Thyroid gland (tissue), 4 donors: ENCODE data around the gene CACNA1S. TPM values are rescaled to one million over a fixed set of nuclear protein-coding genes. Genes with fewer than 3 reads are reported as not detected.

Experiments
- DNase-seq, 2 donors: peaks; one replicate each; pipeline ENCODE4 v3.0.0-alpha.2; 2019
- H3K27ac ChIP-seq, 3 donors: fragments of 200-600 bp; sonication (generic); 1 replicate in 2 of 3; 2 replicates in 1 of 3; pipeline ENCODE4 v1.5.1; 2016 to 2019; ENCODE audit warnings: mild to moderate bottlenecking in 1 of 3, moderate library complexity in 1 of 3
- H3K27me3 ChIP-seq: fragments of 200-600 bp; sonication (generic); one replicate; pipeline ENCODE4 v1.5.1; 2019
- H3K36me3 ChIP-seq, 2 donors: fragments of 200-600 bp; sonication (generic); one replicate each; pipeline ENCODE4 v1.5.1; 2016 to 2019
- H3K4me1 ChIP-seq, 2 donors: fragments of 200-600 bp; sonication (generic); one replicate each; pipeline ENCODE4 v1.5.1; 2017 to 2019
- H3K4me3 ChIP-seq, 3 donors: fragments of 200-600 bp; sonication (generic); replicated peaks in 1 of 3; 1 replicate in 2 of 3; 2 replicates in 1 of 3; pipeline ENCODE4 v1.5.1; 2016; ENCODE audit warnings: mild to moderate bottlenecking in 1 of 3
- H3K9me3 ChIP-seq: fragments of 200-600 bp; sonication (generic); one replicate; pipeline ENCODE4 v1.5.1; 2017
- CTCF ChIP-seq, 6 experiments: fragments of 200-600 bp in 3 of 6; fragments of 450-650 bp in 3 of 6; sonication (generic) in 3 of 6; IDR thresholded peaks; one replicate each; pipeline ENCODE4 v1.5.1; 2016 to 2019; ENCODE audit warnings: antibody characterized with exemption in 6 of 6, mild to moderate bottlenecking in 2 of 6, inconsistent platforms in 1 of 6, moderate library complexity in 1 of 6
- POLR2A ChIP-seq, 2 donors: fragments of 450-650 bp; IDR thresholded peaks; one replicate each; pipeline ENCODE4 v1.6.1; 2017; ENCODE audit warnings: antibody characterized with exemption in 2 of 2, mild to moderate bottlenecking in 2 of 2, moderate library complexity in 1 of 2
- WGBS, 2 donors: methylation state at CpG; one replicate each; pipeline ENCODE4 v1.1.5; 2017; 5-methylcytosine and 5-hydroxymethylcytosine counted together
- intact Hi-C: fragments of 100-400 bp; cut with DNase I; formaldehyde crosslinking; loops from one replicate; pipeline ENCODE4 v1.15.1; 2023
- total RNA-seq, 4 donors: library from RNA; depleted of rRNA; stranded (reverse); fragments of >200 nt; gene quantifications; one replicate each; pipeline ENCODE4 v1.2.3, GENCODE V29; 2016

The CACNA1S gene
- total RNA-seq, 4 donors from 2014 or later: not detected

DNA sequence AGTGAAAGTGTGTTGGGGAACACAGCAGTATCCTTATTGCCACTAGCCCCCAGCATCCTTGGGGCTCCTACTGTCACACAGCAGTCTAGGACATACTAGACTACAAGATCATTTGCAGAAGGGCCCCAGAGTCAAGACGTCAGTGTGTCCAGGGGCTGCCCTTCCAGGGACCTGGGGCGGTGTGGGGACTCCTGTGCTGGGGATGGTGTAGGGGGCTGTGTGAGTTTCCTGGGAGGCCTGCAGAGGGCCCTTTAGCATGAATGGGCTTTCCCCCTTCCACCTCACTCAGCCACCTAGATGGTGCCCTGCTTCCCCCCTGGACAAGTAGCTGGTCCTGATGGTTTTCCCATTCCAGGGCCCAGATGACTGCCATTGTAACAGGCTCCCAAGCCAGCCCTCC lies 71.2 kb downstream of the CACNA1S start:
- no peak for DNase-seq
- Histone ChIP-seq H3K9me3 (no peaks in the 10 kb centered on the region), H3K36me3 (no peaks in the 10 kb centered on the region), H3K27ac (no peak overlapping the region), H3K4me3 (no peak overlapping the region), H3K4me1 (peaks cover 0 to 4% of the 10 kb centered on the region in 2 donors), H3K27me3 (no peaks in the 10 kb centered on the region)
- TF ChIP-seq POLR2A (IDR thresholded peaks at IDR 0.05): no peak
- TF ChIP-seq CTCF (IDR thresholded peaks at IDR 0.05): no peak
- intact Hi-C loops: no loop called here
- WGBS, 2 donors: no CpG with 5 or more reads among the region's 2 CpGs

DNA sequence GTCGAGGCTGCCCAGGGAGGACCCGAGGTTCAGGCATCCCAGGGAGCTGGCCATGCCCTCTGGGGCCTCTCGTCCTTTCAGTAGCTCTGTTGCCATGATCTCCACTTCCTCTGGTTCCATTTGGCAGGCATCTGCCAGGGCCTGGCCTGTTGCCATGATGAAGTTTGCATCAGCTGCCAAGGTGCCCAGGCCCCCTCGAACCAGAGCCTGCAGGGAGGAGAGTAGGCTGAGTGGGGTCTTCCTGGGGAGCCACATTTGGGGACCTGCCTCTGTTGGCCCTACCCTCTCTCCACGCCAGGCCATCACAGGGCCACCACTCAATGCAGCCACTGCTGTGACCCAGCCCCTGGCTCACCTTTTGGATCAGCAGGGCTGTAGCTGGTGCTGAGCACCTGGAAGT lies 72.3 kb downstream of the CACNA1S start:
- no peak for TF ChIP-seq POLR2A (IDR thresholded peaks at IDR 0.05)
- no peak for TF ChIP-seq CTCF (IDR thresholded peaks at IDR 0.05)
- no peak overlapping the region for H3K4me3 ChIP-seq
- no peaks in the 10 kb centered on the region for H3K36me3 ChIP-seq
- H3K27me3 ChIP-seq: no peaks in the 10 kb centered on the region
- peaks cover 0 to 4% of the 10 kb centered on the region in 2 donors for H3K4me1 ChIP-seq
- DNase-seq: no peak
- no peak overlapping the region for H3K27ac ChIP-seq
- intact Hi-C loops: no loop called here
- no peaks in the 10 kb centered on the region for H3K9me3 ChIP-seq
- 54 to 84% methylated on average over 4 to 5 of the region's 5 CpGs for WGBS, 2 donors

DNA sequence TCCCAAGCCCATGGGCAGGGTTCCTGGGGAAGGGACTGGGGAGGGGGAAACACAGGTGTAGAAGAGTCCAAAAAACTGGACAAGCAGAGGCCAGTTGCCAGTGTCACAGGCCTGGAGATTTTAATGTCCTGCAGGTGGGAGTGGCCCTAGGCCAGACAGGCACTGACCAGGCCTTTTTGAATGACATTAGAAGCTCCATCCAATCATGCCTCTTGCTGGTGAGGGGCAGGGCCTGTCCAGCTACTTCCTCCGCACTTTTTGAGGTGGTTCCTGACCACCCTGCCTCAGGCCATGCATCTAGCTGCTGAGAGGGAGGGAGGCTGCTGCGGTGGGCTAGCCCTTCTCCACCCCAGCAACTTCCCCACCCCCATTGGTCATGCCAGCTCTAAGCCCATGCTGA lies 72.8 kb downstream of the CACNA1S start:
- Histone ChIP-seq H3K36me3 (no peaks in the 10 kb centered on the region), H3K27me3 (no peaks in the 10 kb centered on the region), H3K4me1 (peaks cover 0 to 4% of the 10 kb centered on the region in 2 donors), H3K9me3 (no peaks in the 10 kb centered on the region), H3K27ac (no peak overlapping the region), H3K4me3 (no peak overlapping the region)
- 80 to 94% methylated on average over 2 of the region's 2 CpGs for WGBS, 2 donors
- intact Hi-C loops: no loop called here
- no peak for TF ChIP-seq CTCF (IDR thresholded peaks at IDR 0.05)
- no peak for TF ChIP-seq POLR2A (IDR thresholded peaks at IDR 0.05)
- no peak for DNase-seq

- 93% methylated on average over 10 of the region's 10 CpGs for WGBS, 2 donors
- peaks cover 0 to 4% of the 10 kb centered on the region in 2 donors for H3K4me1 ChIP-seq
- intact Hi-C loops: no loop called here
- no peak overlapping the region for H3K27ac ChIP-seq
- H3K27me3 ChIP-seq: no peaks in the 10 kb centered on the region
- no peak overlapping the region for H3K4me3 ChIP-seq
- no peaks in the 10 kb centered on the region for H3K36me3 ChIP-seq
- H3K9me3 ChIP-seq: no peaks in the 10 kb centered on the region
- DNase-seq: no peak
- TF ChIP-seq CTCF (IDR thresholded peaks at IDR 0.05) (no peak), POLR2A (IDR thresholded peaks at IDR 0.05) (no peak)
Observed at GRCh38 chr1:201038186-201038876, 73.9 kb downstream of the CACNA1S start.

DNA sequence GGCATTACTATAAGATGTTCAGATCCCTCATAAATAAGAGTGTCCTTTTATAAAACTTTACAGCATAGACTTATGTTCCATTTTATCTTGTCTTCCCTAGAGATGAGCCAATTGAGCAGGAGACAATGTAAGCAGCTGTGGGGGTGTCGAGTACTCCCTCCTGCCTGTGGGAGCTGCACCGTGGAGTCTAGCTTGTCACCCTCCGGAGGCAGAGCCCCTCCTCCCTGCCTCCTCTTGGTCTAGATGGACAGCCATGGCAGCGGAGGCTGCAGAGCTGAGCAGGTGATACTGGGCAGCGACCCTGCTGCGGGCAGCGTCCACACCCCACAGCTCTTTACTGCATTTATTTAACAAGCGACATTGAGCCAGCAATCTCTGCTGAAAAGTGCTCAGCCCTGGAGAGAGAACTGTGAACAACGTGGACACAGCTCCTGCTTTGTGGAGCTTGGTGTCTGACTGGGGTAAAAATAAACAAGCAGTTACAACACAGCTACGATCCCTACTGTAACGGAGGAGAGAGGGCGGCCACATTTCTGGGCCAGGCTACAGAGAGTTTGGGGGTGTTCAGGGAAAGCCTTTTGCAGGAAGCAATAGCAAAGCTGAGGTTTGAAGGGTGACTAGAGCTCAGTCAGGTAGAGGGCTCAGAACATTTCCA lies 75.9 kb downstream of the CACNA1S start:
- no peaks in the 10 kb centered on the region for H3K36me3 ChIP-seq
- no peak overlapping the region for H3K27ac ChIP-seq
- no peak overlapping the region for H3K4me3 ChIP-seq
- DNase-seq: no peak
- H3K4me1 ChIP-seq: peaks cover 0 to 4% of the 10 kb centered on the region in 2 donors
- H3K9me3 ChIP-seq: no peaks in the 10 kb centered on the region
- H3K27me3 ChIP-seq: no peaks in the 10 kb centered on the region
- intact Hi-C loops: no loop called here
- 36 to 43% methylated on average over 11 to 12 of the region's 12 CpGs for WGBS, 2 donors
- TF ChIP-seq POLR2A (IDR thresholded peaks at IDR 0.05) (no peak), CTCF (IDR thresholded peaks at IDR 0.05) (no peak)
